GM18520 (cell line): ENCODE results near the gene NIPAL3.
"Not testable (repeated sequence)": the region's sequence is repeated elsewhere in the genome, so short reads cannot be mapped to it uniquely, and the experiment has no call there.

Experiments
- ATAC-seq: cut with Tn5 transposase; IDR thresholded peaks from one replicate; pipeline ENCODE4 v1.9.1; 2021; ENCODE audit not compliant: unreplicated experiment

NIPAL3 gene

GRCh38 chr1:24455272-24455671 is 39.7 kb downstream of the NIPAL3 start:
- ATAC-seq = no peak

GRCh38 chr1:24457866-24458265 is 42.3 kb downstream of the NIPAL3 start:
- ATAC-seq = no peak

- no peak for ATAC-seq
These were observed 44.1 kb downstream of the NIPAL3 start for GRCh38 chr1:24459551-24460266.

GRCh38 chr1:24462128-24462527 is 46.5 kb downstream of the NIPAL3 start:
- ATAC-seq = not testable (repeated sequence)

GRCh38 chr1:24463776-24464735 is 48.5 kb downstream of the NIPAL3 start:
- ATAC-seq = no peak

GRCh38 chr1:24465099-24465498 is 49.5 kb downstream of the NIPAL3 start:
- ATAC-seq = no peak

- ATAC-seq = no peak
These were observed 50.0 kb downstream of the NIPAL3 start for GRCh38 chr1:24465638-24466037.

GRCh38 chr1:24468685-24469316 is 53.2 kb downstream of the NIPAL3 start:
- ATAC-seq = no peak

- ATAC-seq = no peak
These were observed 55.0 kb downstream of the NIPAL3 start for GRCh38 chr1:24470592-24470991.

GRCh38 chr1:24472527-24473251 is 57.1 kb downstream of the NIPAL3 start:
- no peak for ATAC-seq

GRCh38 chr1:24474193-24474592 is 58.6 kb downstream of the NIPAL3 start:
- no peak for ATAC-seq

GRCh38 chr1:24475700-24476099 is 60.1 kb downstream of the NIPAL3 start:
- ATAC-seq = no peak

GRCh38 chr1:24476571-24476970 is 61.0 kb downstream of the NIPAL3 start:
- no peak for ATAC-seq

- no peak for ATAC-seq
These were observed 61.7 kb downstream of the NIPAL3 start for GRCh38 chr1:24477309-24477708.

GRCh38 chr1:24481101-24481500 is 65.5 kb downstream of the NIPAL3 start:
- ATAC-seq = no peak

- ATAC-seq = no peak
These were observed 66.4 kb downstream of the NIPAL3 start for GRCh38 chr1:24481843-24482610.

- no peak for ATAC-seq
These were observed 67.8 kb downstream of the NIPAL3 start for GRCh38 chr1:24483441-24483840.

- no peak for ATAC-seq
These were observed 68.6 kb downstream of the NIPAL3 start for GRCh38 chr1:24484199-24484598.

GRCh38 chr1:24486331-24487065 is 70.9 kb downstream of the NIPAL3 start:
- no peak for ATAC-seq
